Activated T-helper 9 cell treated with anti-CD3 and anti-CD28 coated beads, Interleukin-2, amount 50 U/mL, for 16 hours (primary cell): ENCODE measurements around the gene DRD4.
"Not testable (repeated sequence)": the region's sequence is repeated elsewhere in the genome, so short reads cannot be mapped to it uniquely, and the experiment has no call there.

Experiments
- DNase-seq: peaks from one replicate; pipeline ENCODE4 v3.0.0-alpha.2; 2020; ENCODE audit warnings: low read depth

Gene DRD4

DNA sequence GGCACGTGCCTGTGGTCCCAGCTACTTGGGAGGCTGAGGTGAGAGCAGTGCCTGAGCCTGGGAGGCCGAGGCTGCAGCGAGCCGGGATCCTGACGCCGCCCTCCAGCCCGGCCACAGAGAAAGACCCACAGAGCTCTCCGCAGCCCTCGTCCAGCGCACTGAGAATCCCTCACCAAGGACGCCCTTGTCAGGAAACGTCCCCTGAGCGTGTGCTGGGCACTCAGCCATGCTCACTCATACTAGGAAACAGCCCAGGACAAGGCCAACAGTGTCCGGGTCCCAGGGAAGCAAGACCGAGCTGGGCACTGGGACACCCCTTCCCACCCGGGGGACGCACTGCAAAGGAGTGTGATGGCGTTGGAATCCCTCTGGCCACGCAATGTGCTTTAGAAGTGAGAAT lies 43.4 kb downstream of the DRD4 start:
- no peak for DNase-seq

DNA sequence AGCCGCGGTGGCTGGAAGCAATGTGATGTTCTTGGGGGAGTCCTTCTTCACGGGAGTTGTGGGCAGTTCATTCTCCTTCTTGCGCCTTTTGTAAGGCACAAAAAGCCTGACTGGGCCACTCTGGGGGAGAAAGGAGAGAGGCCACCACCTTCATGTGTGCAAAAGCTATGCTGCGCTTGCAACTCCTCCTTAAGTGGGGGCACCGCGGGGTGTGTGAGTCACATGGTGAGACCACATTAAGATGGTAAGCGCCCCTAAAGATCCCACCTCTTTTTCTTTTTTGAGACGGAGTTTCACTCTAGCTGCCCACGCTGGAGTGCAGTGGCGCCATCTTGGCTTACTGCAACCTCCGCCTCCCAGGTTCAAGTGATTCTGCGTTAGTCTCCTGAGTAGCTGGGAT lies 43.9 kb downstream of the DRD4 start:
- no peak for DNase-seq

DNA sequence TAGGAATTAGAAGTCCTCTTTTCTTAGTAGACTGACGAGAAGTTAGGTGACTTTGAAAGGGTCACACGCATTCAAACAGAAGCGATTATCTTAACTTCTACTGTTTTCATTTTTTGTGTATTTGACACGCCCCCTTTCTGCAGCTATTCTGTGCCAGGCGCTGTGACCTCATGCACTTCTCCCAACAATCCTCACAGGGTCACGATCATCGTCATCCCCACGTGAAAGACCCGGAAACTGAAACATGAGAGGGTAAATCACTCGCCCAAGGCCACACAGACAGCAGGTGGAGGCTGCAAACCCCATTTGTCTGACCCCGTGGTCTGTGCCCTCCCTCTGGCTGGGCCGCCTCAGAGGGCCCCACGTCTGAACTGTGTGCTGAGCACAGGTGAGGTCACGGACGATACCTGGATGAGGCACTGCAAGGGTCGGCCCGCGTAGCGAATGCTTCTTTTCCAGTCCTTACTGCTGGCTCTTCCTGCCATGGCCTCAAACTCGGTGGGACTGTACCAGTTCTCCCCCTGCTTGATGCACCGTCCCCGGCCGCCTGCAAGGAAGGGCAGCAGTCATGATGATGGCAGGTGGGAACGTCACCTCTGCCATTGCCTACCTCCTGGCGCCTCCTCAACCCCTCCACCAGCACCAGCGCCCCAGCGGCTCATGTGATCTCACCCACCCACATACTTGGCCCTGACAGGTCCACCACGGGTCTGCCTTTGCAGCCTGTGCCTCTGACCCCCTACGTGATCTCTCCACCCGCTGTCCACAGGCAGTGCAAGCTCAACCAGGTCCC lies 49.6 kb downstream of the DRD4 start:
- no peak for DNase-seq

- no peak for DNase-seq
Measured at GRCh38 chr11:687751-688150, 50.7 kb downstream of the DRD4 start.

GRCh38 chr11:688681-689080 lies 51.6 kb downstream of the DRD4 start:
- no peak for DNase-seq

- no peak for DNase-seq
Measured at GRCh38 chr11:689625-690024, 52.6 kb downstream of the DRD4 start.

DNA sequence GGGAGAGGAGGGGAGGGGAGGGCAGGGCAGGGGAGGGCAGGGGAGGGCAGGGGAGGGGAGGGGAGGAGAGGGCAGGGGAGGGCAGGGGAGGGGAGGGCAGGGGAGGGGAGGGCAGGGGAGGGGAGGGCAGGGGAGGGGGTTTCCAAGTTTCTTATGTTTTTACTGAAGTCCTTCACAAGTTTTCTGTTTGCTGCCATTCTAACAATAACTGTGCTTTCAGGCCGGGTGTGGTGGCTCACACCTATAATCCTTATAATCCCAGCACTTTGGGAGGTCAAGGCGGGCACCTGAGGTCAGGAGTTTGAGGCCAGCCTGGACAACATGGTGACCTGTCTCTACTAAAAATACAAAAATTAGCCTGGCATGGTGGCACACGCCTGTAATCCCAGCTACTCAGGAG lies 53.2 kb downstream of the DRD4 start:
- DNase-seq: not testable (repeated sequence)
